OCI-LY7 (cell line): ENCODE data around the gene FTCDNL1. TPM values are rescaled to one million over a fixed set of nuclear protein-coding genes. Genes with fewer than 3 reads are reported as not detected.

ENCODE experiments used
- Bru-seq: library from RNA; stranded (reverse); fragments of 400-500 nt; gene quantifications from one replicate; lab custom pipeline; 2021; lab: Mats Ljungman, UMichigan
- BruChase-seq, 2 experiments: library from RNA; stranded (reverse); fragments of 400-500 nt; gene quantifications; one replicate each; lab custom pipeline; 2021; lab: Mats Ljungman, UMichigan
- BruUV-seq: library from RNA; stranded (reverse); fragments of 400-500 nt; replicated peaks from 2 replicates; lab custom pipeline; 2021; lab: Mats Ljungman, UMichigan
- CTCF ChIA-PET: fragments of 300-600 bp; sonication (Branson Sonifier 250); formaldehyde crosslinking; loops from one replicate; lab custom pipeline; 2022; ENCODE audit warnings: antibody characterized with exemption; ENCODE audit not compliant: unreplicated experiment; lab: Charles Lee
- POLR2A ChIA-PET: fragments of 300-600 bp; sonication (Branson Sonifier 250); formaldehyde crosslinking; loops from one replicate; lab custom pipeline; 2022; ENCODE audit warnings: antibody characterized with exemption; lab: Charles Lee
- DNase-seq: peaks from one replicate; pipeline ENCODE4 v3.0.0-alpha.2; 2015; ENCODE audit warnings: low spot score
- H2AFZ ChIP-seq: fragments of 200-600 bp; sonication (generic), shearing (Covaris generic); 2 replicates; pipeline ENCODE4 v1.6.1; 2014; ENCODE audit warnings: mild to moderate bottlenecking, antibody characterized with exemption, low read length, moderate library complexity
- H3K27ac ChIP-seq: fragments of 200-600 bp; sonication (generic); 2 replicates; pipeline ENCODE4 v1.5.1; 2014; ENCODE audit warnings: mixed run types, low read depth, mild to moderate bottlenecking, moderate library complexity, low read length, inconsistent platforms; ENCODE audit not compliant: poor library complexity, severe bottlenecking
- H3K36me3 ChIP-seq: fragments of 200-600 bp; sonication (generic); 2 replicates; pipeline ENCODE4 v1.6.1; 2014; ENCODE audit warnings: mild to moderate bottlenecking, antibody characterized with exemption, low read length, moderate library complexity, mixed read lengths; ENCODE audit not compliant: insufficient read depth
- H3K4me1 ChIP-seq: fragments of 200-600 bp; sonication (generic); 2 replicates; pipeline ENCODE4 v1.5.1; 2014; ENCODE audit warnings: mild to moderate bottlenecking, low read length; ENCODE audit not compliant: insufficient read depth, poor library complexity, severe bottlenecking
- H3K4me2 ChIP-seq: fragments of 200-600 bp; sonication (generic); 2 replicates; pipeline ENCODE4 v1.6.1; 2014; ENCODE audit warnings: mild to moderate bottlenecking, low read length
- H3K4me3 ChIP-seq: fragments of 200-600 bp; sonication (generic); 2 replicates; pipeline ENCODE4 v1.5.1; 2014; ENCODE audit warnings: mild to moderate bottlenecking, low read depth, low read length; ENCODE audit not compliant: poor library complexity, severe bottlenecking
- H3K79me2 ChIP-seq: fragments of 200-600 bp; sonication (generic); 2 replicates; pipeline ENCODE4 v1.6.1; 2016; ENCODE audit warnings: low read depth, mild to moderate bottlenecking, low read length, moderate library complexity, mixed read lengths; ENCODE audit not compliant: insufficient read depth
- H3K9me2 ChIP-seq: fragments of 200-600 bp; sonication (generic); 2 replicates; pipeline ENCODE4 v1.6.1; 2016; ENCODE audit warnings: mild to moderate bottlenecking, low read length, mixed read lengths; ENCODE audit not compliant: insufficient read depth
- H3K9me3 ChIP-seq: fragments of 200-600 bp; sonication (generic); 2 replicates; pipeline ENCODE4 v1.6.1; 2014; ENCODE audit warnings: mild to moderate bottlenecking, mixed run types, low read length, mixed read lengths
- H4K20me1 ChIP-seq: fragments of 200-600 bp; sonication (generic); 2 replicates; pipeline ENCODE4 v1.6.1; 2014; ENCODE audit warnings: mild to moderate bottlenecking, antibody characterized with exemption, low read length, moderate library complexity, mixed read lengths; ENCODE audit not compliant: insufficient read depth
- EZH2phosphoT487 ChIP-seq: fragments of 200-600 bp; sonication (generic); IDR thresholded peaks from 2 replicates; pipeline ENCODE4 v1.6.1; 2018; ENCODE audit warnings: low read depth, borderline replicate concordance, mild to moderate bottlenecking, mixed run types, antibody characterized with exemption, low read length, moderate library complexity, mixed read lengths
- intact Hi-C: fragments of 100-400 bp; cut with micrococcal nuclease; formaldehyde crosslinking; loops from one replicate; pipeline ENCODE4 v1.10.0; 2022; ENCODE audit not compliant: unreplicated experiment
- long read RNA-seq: library from polyadenylated mRNA; stranded (forward); transcript quantifications from one replicate; pipeline ENCODE4 v2.0.0, GENCODE V29; 2022
- total RNA-seq, 2 experiments: library from RNA; depleted of rRNA in 1 of 2; stranded (reverse); fragments of >200 nt in 1 of 2; shearing (Covaris generic) in 1 of 2; gene quantifications; 2 replicates each; pipeline ENCODE4 v1.2.3, GENCODE V29; 2014 to 2022
- TF ChIP-seq, protein P1 (sequence below): fragments of 200-600 bp; sonication (generic); conservative IDR thresholded peaks from 2 replicates; pipeline ENCODE4 v1.5.1; 2014; ENCODE audit warnings: mild to moderate bottlenecking, antibody characterized with exemption, low read length, moderate library complexity, mixed read lengths

The FTCDNL1 gene
- total RNA-seq (2014; rRNA removed; shearing (Covaris generic)) (0.54 and 0.90 TPM in 2 replicates), total RNA-seq (2022) (0.40 and 1.6 TPM in 2 replicates), Bru-seq, nascent RNA (percentile 26 among the genes with signal in this experiment), BruChase-seq, experiment 1, labeled RNA remaining after a 6-hour chase (percentile 32 among the genes with signal in this experiment), BruChase-seq, experiment 2, labeled RNA remaining after a 2-hour chase (percentile 34 among the genes with signal in this experiment)
- long read RNA-seq, partial matches to known transcripts: 0 of 2 reads
- long read RNA-seq, other reads (novel, unspliced or antisense): 2 of 2 reads

DNA sequence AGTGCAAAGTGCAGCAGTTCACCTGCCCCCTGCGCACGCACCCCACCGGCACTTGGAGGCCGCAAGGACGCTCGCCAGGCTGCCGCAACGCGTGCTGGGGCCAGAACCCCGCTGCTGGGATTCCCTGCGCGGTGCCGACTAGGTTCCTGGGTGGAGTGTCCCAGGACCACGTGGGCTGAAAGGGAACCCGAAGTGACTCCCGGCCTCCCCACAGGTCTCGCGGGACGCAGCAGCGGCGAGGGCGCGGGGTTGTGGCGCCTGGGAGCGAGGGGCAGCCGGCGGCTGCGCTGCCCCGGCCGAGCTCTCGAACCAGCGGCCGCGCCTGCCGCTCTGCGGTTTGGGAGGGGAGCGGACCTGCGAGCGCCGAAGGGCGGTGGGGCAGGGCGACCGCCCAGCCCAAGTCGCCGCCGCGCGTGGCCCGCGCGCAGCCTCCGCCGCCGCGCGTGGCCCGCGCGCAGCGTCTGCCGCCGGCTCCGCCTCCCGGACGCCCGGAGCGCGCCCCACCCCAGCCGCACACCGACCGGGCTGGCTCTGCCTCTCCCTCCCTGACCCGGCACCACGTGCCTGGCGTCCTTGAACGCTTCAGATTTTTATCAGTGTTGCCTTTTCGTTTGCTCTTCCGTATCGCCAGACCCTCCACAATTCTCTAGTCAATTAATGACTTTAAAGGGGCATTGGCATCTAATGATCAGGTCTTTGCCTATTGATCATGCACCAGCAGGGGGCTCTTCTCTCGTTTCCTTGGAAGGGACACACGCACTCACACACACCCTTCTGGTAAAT is at the start of gene FTCDNL1:
Gene FTCDNL1 (minus strand): TSS at position 475 of the 783 bp plus-strand sequence. CDS start 2,230 bp downstream, outside the sequence.
- Histone ChIP-seq H4K20me1 (no peaks in the 10 kb centered on the region), H2AFZ (peak within 1 kb of the TSS; percentile 87), H3K4me3 (peak within 1 kb of the TSS; percentile 71), H3K9me2 (no peaks in the 10 kb centered on the region), H3K79me2 (no peaks in the 10 kb centered on the region), H3K9me3 (no peaks in the 10 kb centered on the region), H3K4me2 (peak within 1 kb of the TSS; percentile 78), H3K27ac (no peak within 1 kb of the TSS), H3K4me1 (peaks cover 4% of the 10 kb centered on the region), H3K36me3 (no peaks in the 10 kb centered on the region)
- ChIA-PET POLR2A (interaction anchor here (0.6 kb wide), 1 partner anchor 114 kb away, joined by 3 read pairs; no protein-coding TSS in a partner anchor), CTCF (no interaction called here)
- intact Hi-C loops: no loop called here
- peak; percentile 59 for DNase-seq
- no TSS peak for BruUV-seq
- no peak for TF ChIP-seq EZH2phosphoT487
- TF ChIP-seq, protein P1, sequence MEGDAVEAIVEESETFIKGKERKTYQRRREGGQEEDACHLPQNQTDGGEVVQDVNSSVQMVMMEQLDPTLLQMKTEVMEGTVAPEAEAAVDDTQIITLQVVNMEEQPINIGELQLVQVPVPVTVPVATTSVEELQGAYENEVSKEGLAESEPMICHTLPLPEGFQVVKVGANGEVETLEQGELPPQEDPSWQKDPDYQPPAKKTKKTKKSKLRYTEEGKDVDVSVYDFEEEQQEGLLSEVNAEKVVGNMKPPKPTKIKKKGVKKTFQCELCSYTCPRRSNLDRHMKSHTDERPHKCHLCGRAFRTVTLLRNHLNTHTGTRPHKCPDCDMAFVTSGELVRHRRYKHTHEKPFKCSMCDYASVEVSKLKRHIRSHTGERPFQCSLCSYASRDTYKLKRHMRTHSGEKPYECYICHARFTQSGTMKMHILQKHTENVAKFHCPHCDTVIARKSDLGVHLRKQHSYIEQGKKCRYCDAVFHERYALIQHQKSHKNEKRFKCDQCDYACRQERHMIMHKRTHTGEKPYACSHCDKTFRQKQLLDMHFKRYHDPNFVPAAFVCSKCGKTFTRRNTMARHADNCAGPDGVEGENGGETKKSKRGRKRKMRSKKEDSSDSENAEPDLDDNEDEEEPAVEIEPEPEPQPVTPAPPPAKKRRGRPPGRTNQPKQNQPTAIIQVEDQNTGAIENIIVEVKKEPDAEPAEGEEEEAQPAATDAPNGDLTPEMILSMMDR: peak; percentile 77

DNA sequence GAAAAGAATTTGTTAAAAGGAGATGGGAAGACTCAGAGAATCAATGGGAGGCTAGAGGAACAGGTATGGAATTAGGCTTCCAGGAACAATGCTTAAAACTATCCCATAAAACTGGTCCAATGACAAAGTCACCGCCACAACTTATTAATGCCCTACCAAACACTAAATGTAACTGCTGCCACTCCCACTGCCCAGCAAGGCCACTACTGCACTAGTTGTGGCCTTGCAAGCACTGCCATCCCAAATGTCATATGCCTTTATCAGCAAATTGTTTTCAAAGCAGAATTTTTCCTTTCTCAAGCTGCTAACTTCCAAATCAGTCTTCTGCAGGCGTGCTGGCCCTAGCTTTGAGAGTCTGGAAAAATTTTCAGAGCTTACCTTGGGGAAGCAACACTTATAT is 45.6 kb upstream of the FTCDNL1 start:
- Histone ChIP-seq H4K20me1 (no peaks in the 10 kb centered on the region), H3K79me2 (no peaks in the 10 kb centered on the region), H2AFZ (no peak overlapping the region), H3K9me2 (no peaks in the 10 kb centered on the region), H3K4me1 (no peaks in the 10 kb centered on the region), H3K27ac (no peak overlapping the region), H3K36me3 (no peaks in the 10 kb centered on the region), H3K4me2 (no peak overlapping the region), H3K4me3 (no peak overlapping the region), H3K9me3 (no peaks in the 10 kb centered on the region)
- POLR2A ChIA-PET: interaction anchor here (0.5 to 0.7 kb wide), 2 partner anchors 13 to 628 kb away, joined by 3 read pairs; no protein-coding TSS in a partner anchor
- DNase-seq: no peak
- CTCF ChIA-PET: no interaction called here
- intact Hi-C loops: no loop called here
- no TSS peak for BruUV-seq
- TF ChIP-seq, protein P1: no peak
